CD4-positive, alpha-beta T cell (primary cell): ENCODE measurements around the gene AKR1C8. TPM values are rescaled to one million over a fixed set of nuclear protein-coding genes. Genes with fewer than 3 reads are reported as not detected.

Experiments used
- ATAC-seq: fragments of 200-7000 bp; cut with Tn5 transposase; one replicate; pipeline ENCODE4 v1.10.0; 2022; ENCODE audit warnings: mild to moderate bottlenecking; ENCODE audit not compliant: poor library complexity
- CTCF ChIA-PET: fragments of 350-600 bp; sonication (Branson Sonifier 250); formaldehyde crosslinking; loops from one replicate; lab custom pipeline; 2021; ENCODE audit warnings: antibody characterized with exemption, inconsistent platforms; lab: Charles Lee
- POLR2A ChIA-PET: fragments of 350-600 bp; sonication (Branson Sonifier 250); formaldehyde crosslinking; loops from one replicate; lab custom pipeline; 2021; ENCODE audit warnings: antibody characterized with exemption, inconsistent platforms; lab: Charles Lee
- DNase-seq, 14 experiments: peaks; one replicate each; pipeline ENCODE4 v3.0.0-alpha.2; 2013 to 2020; ENCODE audit warnings: mixed read lengths in 2 of 14
- H3K27ac ChIP-seq, 2 donors: one replicate each; pipeline versions ENCODE4 v1.5.1 to v1.7.0; 2013; ENCODE audit warnings: low read length in 2 of 2, low read depth in 1 of 2, mild to moderate bottlenecking in 1 of 2
- H3K27me3 ChIP-seq, 2 experiments: 1 replicate in 1 of 2; 2 replicates in 1 of 2; pipeline versions ENCODE4 v1.6.1 to v1.7.0; 2013; ENCODE audit warnings: low read length in 2 of 2, control low read depth in 1 of 2, mild to moderate bottlenecking in 1 of 2, moderate library complexity in 1 of 2; ENCODE audit not compliant: insufficient read depth in 2 of 2, control insufficient read depth in 1 of 2
- H3K36me3 ChIP-seq: one replicate; pipeline ENCODE4 v1.6.1; 2013; ENCODE audit warnings: low read length, control low read depth; ENCODE audit not compliant: insufficient read depth
- H3K4me1 ChIP-seq: one replicate; pipeline ENCODE4 v1.6.1; 2013; ENCODE audit warnings: low read length, control low read depth; ENCODE audit not compliant: insufficient read depth
- H3K4me3 ChIP-seq: one replicate; pipeline ENCODE4 v1.5.1; 2013; ENCODE audit warnings: mild to moderate bottlenecking, low read length, moderate library complexity
- H3K9me3 ChIP-seq, 2 experiments: 1 replicate in 1 of 2; 2 replicates in 1 of 2; pipeline versions ENCODE4 v1.6.1 to v1.7.0; 2013; ENCODE audit warnings: low read length in 2 of 2, mild to moderate bottlenecking in 2 of 2, control low read depth in 1 of 2, moderate library complexity in 1 of 2; ENCODE audit not compliant: control insufficient read depth in 1 of 2, insufficient read depth in 1 of 2
- H3K27ac Mint-ChIP-seq: one replicate; pipeline ENCODE4 v1.8.0; 2020; ENCODE audit warnings: mixed read lengths
- H3K27me3 Mint-ChIP-seq: one replicate; pipeline ENCODE4 v1.8.0; 2021; ENCODE audit warnings: mixed read lengths
- H3K36me3 Mint-ChIP-seq: one replicate; pipeline ENCODE4 v1.8.0; 2021; ENCODE audit warnings: low read depth, mixed read lengths
- H3K4me1 Mint-ChIP-seq: one replicate; pipeline ENCODE4 v1.8.0; 2021; ENCODE audit warnings: low read depth, mixed read lengths
- H3K4me3 Mint-ChIP-seq: one replicate; pipeline ENCODE4 v1.8.0; 2020; ENCODE audit warnings: mild to moderate bottlenecking, mixed read lengths
- H3K9me3 Mint-ChIP-seq: one replicate; pipeline ENCODE4 v1.8.0; 2020; ENCODE audit warnings: mixed read lengths
- CTCF ChIP-seq: fragments of 200-600 bp; IDR thresholded peaks from one replicate; pipeline ENCODE4 v1.8.0; 2022; ENCODE audit warnings: antibody characterized with exemption, mild to moderate bottlenecking
- intact Hi-C, 2 experiments: fragments of 100-400 bp; cut with DNase I in 1 of 2; cut with micrococcal nuclease in 1 of 2; formaldehyde crosslinking; loops; one replicate each; pipeline versions ENCODE4 v1.15.1 to v1.9.0; 2023 to 2025; cut with DNase I, micrococcal nuclease
- total RNA-seq, 174 experiments: library from RNA in 2 of 174; stranded (reverse) in 2 of 174; gene quantifications; one replicate each; pipeline ENCODE4 v1.2.3 and lab custom pipeline; 2021 to 2026

Gene AKR1C8
- total RNA-seq, 2 experiments from 2014 or later, result 0.27 to 0.28 TPM

GRCh38 chr10:5147255-5147980, 37.5 kb downstream of the AKR1C8 start:
- Mint-ChIP-seq H3K27ac (no peak overlapping the region), H3K27me3 (no peaks in the 10 kb centered on the region), H3K4me1 (no peaks in the 10 kb centered on the region), H3K4me3 (no peak overlapping the region), H3K9me3 (peaks cover 4% of the 10 kb centered on the region), H3K36me3 (no peaks in the 10 kb centered on the region)
- DNase-seq (no peak), ATAC-seq (no peak)
- intact Hi-C loops, result no loop called here
- CTCF ChIA-PET, result no interaction called here
- H3K4me1 ChIP-seq, result no peaks in the 10 kb centered on the region
- TF ChIP-seq CTCF, result no peak
- H3K27me3 ChIP-seq, result no peaks in the 10 kb centered on the region
- no peak overlapping the region for H3K27ac ChIP-seq
- POLR2A ChIA-PET, result no interaction called here
- no peaks in the 10 kb centered on the region for H3K36me3 ChIP-seq
- no peak overlapping the region for H3K4me3 ChIP-seq
- H3K9me3 ChIP-seq, result peaks cover 0 to 4% of the 10 kb centered on the region in 2 experiments

- no peak for TF ChIP-seq CTCF
- no peaks in the 10 kb centered on the region for H3K27me3 Mint-ChIP-seq
- Histone ChIP-seq H3K9me3 (peaks cover 0 to 4% of the 10 kb centered on the region in 2 experiments), H3K27me3 (no peaks in the 10 kb centered on the region), H3K4me1 (no peaks in the 10 kb centered on the region), H3K36me3 (no peaks in the 10 kb centered on the region), H3K4me3 (no peak overlapping the region), H3K27ac (no peak overlapping the region)
- ChIA-PET POLR2A (no interaction called here), CTCF (no interaction called here)
- H3K4me1 Mint-ChIP-seq, result no peaks in the 10 kb centered on the region
- H3K4me3 Mint-ChIP-seq, result no peak overlapping the region
- no peak for DNase-seq
- no peak for ATAC-seq
- no peak overlapping the region for H3K27ac Mint-ChIP-seq
- H3K36me3 Mint-ChIP-seq, result no peaks in the 10 kb centered on the region
- intact Hi-C loops, result no loop called here
- peaks cover 4% of the 10 kb centered on the region for H3K9me3 Mint-ChIP-seq
These were observed 38.1 kb downstream of the AKR1C8 start for GRCh38 chr10:5146920-5147254.

GRCh38 chr10:5143137-5143536, 41.8 kb downstream of the AKR1C8 start:
- POLR2A ChIA-PET, result no interaction called here
- H3K4me3 ChIP-seq, result no peak overlapping the region
- TF ChIP-seq CTCF, result no peak

More at GRCh38 chr10:5143137-5143536, 41.8 kb downstream of the AKR1C8 start:
- H3K27ac Mint-ChIP-seq, result no peak overlapping the region
- Histone ChIP-seq H3K27me3 (no peaks in the 10 kb centered on the region), H3K4me1 (no peaks in the 10 kb centered on the region), H3K36me3 (no peaks in the 10 kb centered on the region), H3K9me3 (peaks cover 0 to 4% of the 10 kb centered on the region in 2 experiments), H3K27ac (no peak overlapping the region)
- ATAC-seq, result no peak
- H3K27me3 Mint-ChIP-seq, result no peaks in the 10 kb centered on the region
- no peaks in the 10 kb centered on the region for H3K36me3 Mint-ChIP-seq
- intact Hi-C loops, result no loop called here
- no peak overlapping the region for H3K4me3 Mint-ChIP-seq
- DNase-seq, result no peak
- peaks cover 3% of the 10 kb centered on the region for H3K9me3 Mint-ChIP-seq
- H3K4me1 Mint-ChIP-seq, result no peaks in the 10 kb centered on the region
- CTCF ChIA-PET, result no interaction called here
